Kidney epithelial cell (primary cell): Measurements from ENCODE around the gene ZNF597. TPM values are rescaled to one million over a fixed set of nuclear protein-coding genes. Genes with fewer than 3 reads are reported as not detected.
A peak's percentile ranks its signal among the peaks of the same experiment; 100 is the strongest.

ENCODE experiments used
- DNase-seq: peaks from one replicate; pipeline ENCODE4 v3.0.0-alpha.2; 2010; ENCODE audit warnings: low read depth
- H3K27me3 ChIP-seq: 2 replicates; pipeline ENCODE4 v1.6.0; 2011; ENCODE audit warnings: low read length; ENCODE audit not compliant: control insufficient read depth, insufficient read depth
- H3K36me3 ChIP-seq: 2 replicates; pipeline ENCODE4 v1.5.1; 2011; ENCODE audit warnings: low read length; ENCODE audit not compliant: control insufficient read depth, insufficient read depth
- H3K4me3 ChIP-seq: 2 replicates; pipeline ENCODE4 v1.5.1; 2011; ENCODE audit warnings: low read depth, mild to moderate bottlenecking, control low read depth, low read length
- total RNA-seq: library from RNA; depleted of rRNA; stranded (reverse); fragments of >200 nt; gene quantifications from 2 replicates; pipeline ENCODE4 v1.2.3, GENCODE V29; 2015
- TF ChIP-seq, protein P1 (sequence below): IDR thresholded peaks from 2 replicates; pipeline ENCODE4 v1.5.1; 2011; ENCODE audit warnings: mild to moderate bottlenecking, moderate library complexity, low read length, control low read depth, inconsistent platforms; ENCODE audit not compliant: insufficient read depth, poor library complexity, severe bottlenecking

ZNF597 gene
- total RNA-seq, 1 donor from 2014 or later, result 1.7 TPM

GRCh38 chr16:3458278-3458851, 15.1 kb upstream of the ZNF597 start:
- TF ChIP-seq, protein P1, sequence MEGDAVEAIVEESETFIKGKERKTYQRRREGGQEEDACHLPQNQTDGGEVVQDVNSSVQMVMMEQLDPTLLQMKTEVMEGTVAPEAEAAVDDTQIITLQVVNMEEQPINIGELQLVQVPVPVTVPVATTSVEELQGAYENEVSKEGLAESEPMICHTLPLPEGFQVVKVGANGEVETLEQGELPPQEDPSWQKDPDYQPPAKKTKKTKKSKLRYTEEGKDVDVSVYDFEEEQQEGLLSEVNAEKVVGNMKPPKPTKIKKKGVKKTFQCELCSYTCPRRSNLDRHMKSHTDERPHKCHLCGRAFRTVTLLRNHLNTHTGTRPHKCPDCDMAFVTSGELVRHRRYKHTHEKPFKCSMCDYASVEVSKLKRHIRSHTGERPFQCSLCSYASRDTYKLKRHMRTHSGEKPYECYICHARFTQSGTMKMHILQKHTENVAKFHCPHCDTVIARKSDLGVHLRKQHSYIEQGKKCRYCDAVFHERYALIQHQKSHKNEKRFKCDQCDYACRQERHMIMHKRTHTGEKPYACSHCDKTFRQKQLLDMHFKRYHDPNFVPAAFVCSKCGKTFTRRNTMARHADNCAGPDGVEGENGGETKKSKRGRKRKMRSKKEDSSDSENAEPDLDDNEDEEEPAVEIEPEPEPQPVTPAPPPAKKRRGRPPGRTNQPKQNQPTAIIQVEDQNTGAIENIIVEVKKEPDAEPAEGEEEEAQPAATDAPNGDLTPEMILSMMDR, result no peak
- Histone ChIP-seq H3K27me3 (no peaks in the 10 kb centered on the region), H3K4me3 (peak overlapping the region; percentile 95), H3K36me3 (no peaks in the 10 kb centered on the region)
- DNase-seq, result no peak

DNA sequence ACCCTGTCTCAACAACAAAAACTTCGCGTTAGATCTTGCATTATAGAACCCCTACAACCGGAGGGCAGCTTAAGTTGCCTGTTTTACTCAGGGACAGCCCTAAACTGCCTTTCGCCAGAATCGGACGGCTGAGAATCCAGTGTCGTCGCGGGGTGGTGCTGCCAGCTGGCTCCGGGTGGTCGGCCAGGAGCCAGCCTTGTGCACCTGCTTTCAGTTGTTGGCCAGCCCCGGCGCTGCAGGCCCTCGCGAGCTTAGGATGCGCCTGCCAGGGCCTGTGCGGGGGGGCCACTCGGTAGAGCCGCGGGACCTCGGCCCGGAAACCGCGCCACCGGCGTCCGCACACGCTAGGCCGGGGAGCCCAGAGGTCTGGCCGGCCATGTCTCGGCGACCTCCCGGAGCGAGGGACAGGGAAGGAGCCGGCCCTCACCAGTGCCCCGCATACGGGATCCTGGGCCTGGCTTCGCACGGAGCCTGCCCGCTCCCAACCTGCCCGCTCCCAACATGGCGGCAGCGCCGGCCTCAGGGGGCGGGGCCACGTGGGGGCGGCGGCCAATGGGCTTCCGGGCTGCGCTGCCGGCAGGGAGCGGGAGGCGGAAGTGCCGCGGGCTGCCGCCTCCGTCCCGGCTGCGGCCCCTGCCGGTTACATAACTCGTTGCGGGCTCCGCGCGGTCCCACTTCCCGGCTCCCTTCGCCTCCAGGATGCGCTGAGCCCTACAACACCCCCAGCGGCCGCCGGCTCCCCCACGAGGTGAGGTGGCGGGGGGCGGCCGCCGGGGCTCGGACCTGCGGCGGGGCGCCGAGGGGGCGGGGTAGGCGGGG, 14.3 kb upstream of the ZNF597 start:
- peak overlapping the region; percentile 95 for H3K4me3 ChIP-seq
- no peak for DNase-seq
- no peaks in the 10 kb centered on the region for H3K27me3 ChIP-seq
- no peaks in the 10 kb centered on the region for H3K36me3 ChIP-seq
- TF ChIP-seq, protein P1, result peak; percentile 18

DNA sequence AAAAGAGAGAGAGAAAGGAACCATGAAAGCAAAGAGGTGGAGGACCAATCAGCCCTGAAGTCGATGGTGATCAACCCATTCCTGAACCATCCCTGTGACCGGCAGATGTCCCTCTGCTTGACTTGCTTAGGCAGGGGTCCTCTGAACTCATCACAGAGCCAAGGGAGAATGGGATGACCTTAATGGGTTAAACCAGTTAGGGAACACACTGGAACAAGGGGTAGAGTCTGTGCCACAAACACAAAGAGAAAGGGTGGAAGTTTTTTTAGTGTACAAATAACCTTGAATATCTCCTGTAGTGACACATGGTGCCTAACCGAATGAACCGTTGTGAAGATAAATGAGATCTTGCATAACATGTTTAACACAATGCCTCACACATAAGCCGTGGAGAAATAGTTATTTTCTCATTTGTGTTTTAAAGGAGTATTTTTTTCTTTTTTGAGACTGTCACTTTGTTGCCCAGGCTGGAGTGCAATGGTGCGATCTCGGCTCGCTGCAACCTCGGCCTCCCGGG, 11.4 kb upstream of the ZNF597 start:
- Histone ChIP-seq H3K4me3 (no peak overlapping the region), H3K27me3 (no peaks in the 10 kb centered on the region), H3K36me3 (no peaks in the 10 kb centered on the region)
- DNase-seq, result no peak
- TF ChIP-seq, protein P1, result no peak

DNA sequence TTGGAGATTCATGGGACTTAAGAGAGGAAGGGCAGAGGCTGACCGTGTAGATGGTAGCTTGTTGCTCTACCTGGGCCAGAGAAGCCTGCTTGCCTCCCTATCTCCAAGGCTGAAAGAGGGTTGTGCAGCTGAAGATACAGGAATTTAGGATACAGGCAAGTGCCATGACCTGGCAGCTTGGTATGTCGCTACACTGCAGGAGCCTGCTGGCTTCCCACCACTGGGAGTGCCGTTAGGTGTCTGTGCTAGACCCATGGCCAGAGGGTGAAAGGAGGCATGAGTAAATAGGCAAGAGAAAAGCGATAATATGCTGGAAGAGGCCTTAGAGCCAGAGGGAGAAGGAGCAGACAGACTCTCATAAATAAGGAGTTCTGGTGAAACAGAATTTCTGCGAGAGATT, 10.8 kb upstream of the ZNF597 start:
- TF ChIP-seq, protein P1, result no peak
- Histone ChIP-seq H3K27me3 (no peaks in the 10 kb centered on the region), H3K36me3 (no peaks in the 10 kb centered on the region), H3K4me3 (no peak overlapping the region)
- no peak for DNase-seq

GRCh38 chr16:3444032-3444388, 706 bp upstream of the ZNF597 start:
- Histone ChIP-seq H3K36me3 (no peaks in the 10 kb centered on the region), H3K27me3 (no peaks in the 10 kb centered on the region), H3K4me3 (peak overlapping the region; percentile 80)
- TF ChIP-seq, protein P1, result no peak
- DNase-seq, result no peak
